Activated T-helper 9 cell treated with anti-CD3 and anti-CD28 coated beads, Interleukin-2, amount 50 U/mL, for 16 hours (primary cell): Measurements from ENCODE around the gene ANAPC7.
"Not testable (repeated sequence)": the region's sequence is repeated elsewhere in the genome, so short reads cannot be mapped to it uniquely, and the experiment has no call there.

Experiments
- DNase-seq: peaks from one replicate; pipeline ENCODE4 v3.0.0-alpha.2; 2020; ENCODE audit warnings: low read depth

The ANAPC7 gene, protein sequence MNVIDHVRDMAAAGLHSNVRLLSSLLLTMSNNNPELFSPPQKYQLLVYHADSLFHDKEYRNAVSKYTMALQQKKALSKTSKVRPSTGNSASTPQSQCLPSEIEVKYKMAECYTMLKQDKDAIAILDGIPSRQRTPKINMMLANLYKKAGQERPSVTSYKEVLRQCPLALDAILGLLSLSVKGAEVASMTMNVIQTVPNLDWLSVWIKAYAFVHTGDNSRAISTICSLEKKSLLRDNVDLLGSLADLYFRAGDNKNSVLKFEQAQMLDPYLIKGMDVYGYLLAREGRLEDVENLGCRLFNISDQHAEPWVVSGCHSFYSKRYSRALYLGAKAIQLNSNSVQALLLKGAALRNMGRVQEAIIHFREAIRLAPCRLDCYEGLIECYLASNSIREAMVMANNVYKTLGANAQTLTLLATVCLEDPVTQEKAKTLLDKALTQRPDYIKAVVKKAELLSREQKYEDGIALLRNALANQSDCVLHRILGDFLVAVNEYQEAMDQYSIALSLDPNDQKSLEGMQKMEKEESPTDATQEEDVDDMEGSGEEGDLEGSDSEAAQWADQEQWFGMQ

GRCh38 chr12:110403146-110403975 lies at the start of gene ANAPC7:
Gene ANAPC7, minus strand, starts transcription at chr12:110403708. Its CDS starts 81 bp downstream, at chr12:110403627.
- peak; percentile 82 for DNase-seq

DNA sequence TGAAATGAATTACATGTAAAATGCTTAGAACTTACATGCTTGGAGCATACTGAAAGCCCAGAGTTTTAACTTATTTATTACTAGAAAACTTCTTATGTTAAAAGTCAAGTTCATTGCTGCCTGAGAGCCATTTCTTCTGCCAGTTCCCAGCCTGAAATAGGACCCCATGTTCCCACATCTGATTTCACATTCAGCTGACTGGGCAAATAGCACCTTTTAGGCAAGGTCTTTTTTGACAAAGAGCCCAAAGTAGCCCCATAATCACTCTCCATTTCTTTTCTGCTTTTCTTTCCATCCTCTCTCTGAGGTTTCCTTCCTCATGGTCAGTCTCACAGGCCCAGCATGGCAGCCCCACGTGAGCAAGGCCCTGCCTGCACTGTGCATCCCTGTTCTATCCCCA lies 47.8 kb upstream of the ANAPC7 start:
- no peak for DNase-seq

GRCh38 chr12:110449799-110450497 lies 46.4 kb upstream of the ANAPC7 start, which contains the start of gene ARPC3:
Gene ARPC3, minus strand, starts transcription at chr12:110450337. Its CDS starts 77 bp downstream, at chr12:110450260.
- DNase-seq = peak; percentile 92

- no peak for DNase-seq
These were observed 40.9 kb upstream of the ANAPC7 start for GRCh38 chr12:110444455-110444854.

- no peak for DNase-seq
These were observed 32.7 kb upstream of the ANAPC7 start for GRCh38 chr12:110436231-110436630.

- DNase-seq = no peak
These were observed 28.6 kb upstream of the ANAPC7 start for GRCh38 chr12:110431957-110432587.

- not testable (repeated sequence) for DNase-seq
These were observed 26.2 kb upstream of the ANAPC7 start for GRCh38 chr12:110429676-110430075.

DNA sequence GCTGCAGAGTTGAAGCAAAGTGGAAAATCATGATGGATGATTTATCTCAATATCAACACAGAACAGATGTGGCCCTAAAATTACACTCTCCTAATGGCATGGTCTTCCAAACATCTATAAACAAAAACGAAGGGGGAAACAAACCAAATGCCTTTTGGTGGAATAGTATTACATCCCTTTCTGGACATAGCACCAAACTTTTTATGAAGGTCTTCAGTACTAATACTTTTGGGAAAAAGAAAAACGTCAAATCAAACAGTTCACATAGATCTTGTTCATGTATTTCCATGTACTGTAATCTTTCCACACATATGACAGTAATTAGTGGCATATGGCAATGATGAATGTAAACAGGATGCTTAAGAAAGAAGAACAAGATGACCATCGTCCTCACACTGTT lies 22.9 kb upstream of the ANAPC7 start:
- DNase-seq = no peak

DNA sequence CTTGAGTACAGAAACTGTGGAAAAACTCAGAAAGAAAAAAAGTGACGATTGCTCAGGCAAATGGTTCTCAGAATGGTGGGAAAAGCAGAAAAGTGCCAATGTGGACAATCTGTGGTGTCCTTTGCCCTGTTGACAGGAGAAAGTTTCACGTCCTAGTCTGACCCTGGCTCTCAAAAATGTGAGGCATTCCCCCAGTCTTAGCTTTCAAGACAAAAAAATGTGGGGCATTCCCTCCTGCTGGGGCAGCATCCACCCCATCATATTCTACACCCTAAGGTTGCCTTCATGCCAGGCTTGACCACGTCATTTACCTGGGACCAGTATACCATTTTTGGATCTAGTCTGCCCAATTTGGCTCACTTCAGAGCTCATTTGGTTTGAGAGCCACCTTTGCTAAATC lies 20.7 kb upstream of the ANAPC7 start:
- no peak for DNase-seq

GRCh38 chr12:110421701-110422100 lies 18.2 kb upstream of the ANAPC7 start:
- DNase-seq = no peak

DNA sequence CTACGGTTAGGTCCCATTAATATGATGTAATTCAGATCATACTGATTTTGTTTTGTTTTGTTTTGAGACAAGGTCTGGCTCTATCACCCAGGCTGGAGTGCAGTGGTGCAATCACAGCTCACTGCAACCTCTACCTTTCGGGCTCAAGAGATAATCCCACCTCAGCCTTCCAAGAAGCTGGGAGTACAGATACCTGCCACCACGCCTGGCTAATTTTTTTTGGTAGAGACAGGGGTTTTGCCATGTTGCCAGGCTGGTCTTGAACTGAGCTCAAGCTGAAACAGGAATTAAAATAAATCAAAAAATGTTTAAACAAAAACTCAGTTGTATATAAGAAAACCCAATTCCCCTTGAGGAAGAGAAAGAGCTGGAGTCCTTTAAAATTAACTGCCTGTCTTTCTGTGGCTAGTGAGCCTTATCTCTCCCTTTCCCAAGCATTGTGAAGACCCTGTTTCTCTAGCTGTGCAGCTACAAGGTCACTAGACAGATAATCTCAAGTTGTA lies 17.7 kb upstream of the ANAPC7 start:
- DNase-seq = no peak

GRCh38 chr12:110420644-110421043 lies 17.1 kb upstream of the ANAPC7 start:
- not testable (repeated sequence) for DNase-seq

- DNase-seq = not testable (repeated sequence)
These were observed 13.6 kb upstream of the ANAPC7 start for GRCh38 chr12:110417113-110417512.

GRCh38 chr12:110410086-110410485 lies 6.6 kb upstream of the ANAPC7 start:
- DNase-seq = not testable (repeated sequence)

GRCh38 chr12:110405126-110405662 lies 1.7 kb upstream of the ANAPC7 start:
- not testable (repeated sequence) for DNase-seq

DNA sequence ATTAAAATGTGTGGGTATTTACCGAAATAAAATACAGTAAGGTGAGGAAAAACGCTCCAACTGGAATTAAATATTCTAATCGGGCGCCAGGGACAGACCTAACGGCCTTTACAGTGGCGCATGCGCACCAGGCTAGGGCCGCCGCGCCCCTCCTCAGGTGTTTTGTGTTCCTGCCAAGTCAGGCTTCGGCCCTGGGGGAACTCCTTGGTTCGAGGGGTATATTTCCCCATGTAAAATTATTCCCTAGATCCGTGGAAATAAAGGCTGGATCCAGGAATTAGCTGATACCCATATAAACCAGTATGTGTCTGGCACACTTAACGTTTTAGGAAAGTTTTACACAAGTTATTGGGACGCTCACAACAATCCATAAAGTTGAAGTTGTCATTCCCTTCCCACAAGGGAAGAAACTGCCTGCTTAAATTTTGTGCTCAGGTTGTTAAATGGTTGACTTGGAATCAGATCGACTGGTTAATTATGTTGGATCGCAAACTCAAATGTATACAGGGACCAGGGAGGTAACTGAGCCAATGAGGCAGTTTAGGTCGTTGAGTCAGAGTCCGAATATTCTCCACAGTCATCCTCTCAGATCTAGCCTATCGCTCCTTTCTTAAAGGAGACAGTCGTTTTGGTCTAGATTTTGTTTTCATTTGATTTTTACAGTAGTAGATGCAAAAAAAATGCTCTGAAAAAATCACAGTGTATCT lies 621 bp upstream of the ANAPC7 start:
- peak; percentile 68 for DNase-seq

DNA sequence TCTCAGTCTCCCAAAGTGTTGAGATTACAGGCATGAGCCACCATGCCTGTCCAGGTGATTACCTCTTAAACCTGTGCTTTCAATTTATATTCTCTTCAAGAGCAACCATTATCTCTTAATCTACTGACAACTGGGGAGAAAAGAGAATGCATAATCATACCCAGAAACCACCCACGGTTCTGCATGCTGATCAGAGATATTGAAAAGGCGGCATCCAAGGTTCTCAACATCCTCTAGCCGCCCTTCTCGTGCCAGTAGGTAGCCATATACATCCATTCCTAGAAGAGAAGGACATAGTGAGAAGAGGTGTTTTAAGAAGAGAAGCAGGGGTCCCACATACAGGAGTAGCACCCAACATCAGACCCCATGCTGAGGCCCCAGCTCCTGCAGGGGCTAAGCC lies 20.8 kb downstream of the ANAPC7 start:
- DNase-seq = no peak

GRCh38 chr12:110379631-110380030 lies 23.9 kb downstream of the ANAPC7 start:
- DNase-seq = no peak

- no peak for DNase-seq
These were observed 24.3 kb downstream of the ANAPC7 start for GRCh38 chr12:110379197-110379596.

GRCh38 chr12:110378131-110378790 lies 25.2 kb downstream of the ANAPC7 start:
- not testable (repeated sequence) for DNase-seq
